ENCODE measurements around the gene AUNIP.

The AUNIP gene

DNA sequence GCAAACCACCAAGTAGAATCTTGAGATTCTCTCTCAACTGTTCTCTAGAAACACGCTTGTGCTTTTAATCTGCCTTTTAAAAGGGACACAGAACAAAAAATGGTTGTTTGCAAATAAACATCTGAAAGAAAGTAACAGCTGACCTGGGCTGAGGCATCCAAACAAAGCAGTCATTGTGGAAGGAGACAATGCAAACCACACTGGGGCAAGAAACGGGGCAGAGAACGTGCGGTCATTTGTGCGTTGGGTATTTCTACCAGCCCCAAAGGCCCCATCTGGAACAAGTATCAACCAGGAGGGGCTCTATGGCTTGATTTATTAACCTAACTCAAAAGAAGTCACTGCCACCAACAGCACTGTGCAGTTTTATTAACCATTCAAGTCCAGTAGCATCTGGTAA lies 41.0 kb upstream of the AUNIP start:
- Histone ChIP-seq H3K4me1 (ENCODE audit: insufficient read depth, low read length) (peaks cover 52% of the 10 kb centered on the region), H4K20me1 (ENCODE audit: insufficient read depth, low read length) (peaks cover 87% of the 10 kb centered on the region), H3K27me3 (ENCODE audit: insufficient read depth, low read length, poor library complexity) (no peaks in the 10 kb centered on the region), H3K79me2 (ENCODE audit: insufficient read depth, low read length) (peaks cover 81% of the 10 kb centered on the region), H3K27ac (ENCODE audit: low read length) (no peak overlapping the region), H3K9me3 (ENCODE audit: insufficient read depth, low read length, severe bottlenecking) (no peaks in the 10 kb centered on the region), H3K36me3 (ENCODE audit: insufficient read depth, low read length) (peaks cover 96% of the 10 kb centered on the region), H3K4me3 (ENCODE audit: low read depth in 1 of 2, low read length in 2 of 2) (no peak overlapping the region), H3K4me2 (ENCODE audit: insufficient read depth, low read length) (no peak overlapping the region; the same call in 1 of the 2 replicates), H3K9ac (ENCODE audit: low read depth, low read length) (no peak overlapping the region), H2AFZ (ENCODE audit: low read depth, low read length) (no peak overlapping the region)
- ATAC-seq (ENCODE audit: insufficient read depth, low read depth) (no peak), DNase-seq (no peak)
- TF ChIP-seq EZH2 (IDR thresholded peaks at IDR 0.05; ENCODE audit: borderline replicate concordance, low read depth, low read length, severe bottlenecking) (no peak), CTCF (IDR thresholded peaks at IDR 0.05; ENCODE audit: borderline replicate concordance, extremely low read depth, low read length, poor library complexity, severe bottlenecking) (no peak)

GRCh38 chr1:25899792-25900191 lies 40.5 kb upstream of the AUNIP start:
- Histone ChIP-seq H3K4me3 (ENCODE audit: low read depth in 1 of 2, low read length in 2 of 2) (no peak overlapping the region), H3K79me2 (ENCODE audit: insufficient read depth, low read length) (peaks cover 80% of the 10 kb centered on the region)
- no peak for ATAC-seq (ENCODE audit: insufficient read depth, low read depth)

GRCh38 chr1:25898223-25899015 lies 39.2 kb upstream of the AUNIP start:
- ATAC-seq (ENCODE audit: insufficient read depth, low read depth) = no peak
- H3K27ac ChIP-seq (ENCODE audit: low read length) = no peak overlapping the region
- peaks cover 75% of the 10 kb centered on the region for H3K79me2 ChIP-seq (ENCODE audit: insufficient read depth, low read length)
- no peak overlapping the region for H3K4me3 ChIP-seq (ENCODE audit: low read depth in 1 of 2, low read length in 2 of 2)
- no peak overlapping the region for H3K4me2 ChIP-seq (ENCODE audit: insufficient read depth, low read length)
- H3K4me1 ChIP-seq (ENCODE audit: insufficient read depth, low read length) = peaks cover 36% of the 10 kb centered on the region
- H3K36me3 ChIP-seq (ENCODE audit: insufficient read depth, low read length) = peaks cover 94% of the 10 kb centered on the region
- H2AFZ ChIP-seq (ENCODE audit: low read depth, low read length) = no peak overlapping the region
- no peak overlapping the region for H3K9ac ChIP-seq (ENCODE audit: low read depth, low read length)
- no peaks in the 10 kb centered on the region for H3K27me3 ChIP-seq (ENCODE audit: insufficient read depth, low read length, poor library complexity)
- peak; percentile 14 for DNase-seq
- H3K9me3 ChIP-seq (ENCODE audit: insufficient read depth, low read length, severe bottlenecking) = no peaks in the 10 kb centered on the region
- peaks cover 69% of the 10 kb centered on the region for H4K20me1 ChIP-seq (ENCODE audit: insufficient read depth, low read length)
- no peak for TF ChIP-seq CTCF (IDR thresholded peaks at IDR 0.05; ENCODE audit: borderline replicate concordance, extremely low read depth, low read length, poor library complexity, severe bottlenecking)
- no peak for TF ChIP-seq EZH2 (IDR thresholded peaks at IDR 0.05; ENCODE audit: borderline replicate concordance, low read depth, low read length, severe bottlenecking)

More at GRCh38 chr1:25899792-25900191, 40.5 kb upstream of the AUNIP start:
- Histone ChIP-seq H3K36me3 (ENCODE audit: insufficient read depth, low read length) (peaks cover 94% of the 10 kb centered on the region), H3K4me1 (ENCODE audit: insufficient read depth, low read length) (peaks cover 50% of the 10 kb centered on the region), H3K9ac (ENCODE audit: low read depth, low read length) (0 out of 2 replicates have a peak overlapping the region, but pooled peaks have one; percentile 10), H2AFZ (ENCODE audit: low read depth, low read length) (no peak overlapping the region), H3K27me3 (ENCODE audit: insufficient read depth, low read length, poor library complexity) (no peaks in the 10 kb centered on the region), H4K20me1 (ENCODE audit: insufficient read depth, low read length) (peaks cover 83% of the 10 kb centered on the region), H3K9me3 (ENCODE audit: insufficient read depth, low read length, severe bottlenecking) (no peaks in the 10 kb centered on the region), H3K4me2 (ENCODE audit: insufficient read depth, low read length) (no peak overlapping the region; the same call in 1 of the 2 replicates), H3K27ac (ENCODE audit: low read length) (no peak overlapping the region)
- no peak for DNase-seq
- TF ChIP-seq CTCF (IDR thresholded peaks at IDR 0.05; ENCODE audit: borderline replicate concordance, extremely low read depth, low read length, poor library complexity, severe bottlenecking) (no peak), EZH2 (IDR thresholded peaks at IDR 0.05; ENCODE audit: borderline replicate concordance, low read depth, low read length, severe bottlenecking) (no peak)
